Stimulated activated CD4-positive, alpha-beta T cell treated with anti-CD3 and anti-CD28 coated beads, TNF-alpha, amount 100 ng/mL, for 4 hours (primary cell): ENCODE data around the gene ZFP92.
"Not testable (repeated sequence)": the region's sequence is repeated elsewhere in the genome, so short reads cannot be mapped to it uniquely, and the experiment has no call there.

Experiments used
- DNase-seq, 3 experiments: peaks; one replicate each; pipeline ENCODE4 v3.0.0-alpha.2; 2020; ENCODE audit warnings: low read depth in 3 of 3

The ZFP92 gene

GRCh38 chrX:153411255-153411987 is at the start of gene ZFP92:
Gene ZFP92 (plus strand): TSS chrX:153411472. CDS start chrX:153418323, 6,851 bp downstream.
- DNase-seq, result peak; percentile 5 to 21 (median 11)

GRCh38 chrX:153361781-153362397 is 49.4 kb upstream of the ZFP92 start:
- DNase-seq, result no peak

- no peak for DNase-seq
Observed at GRCh38 chrX:153365670-153366069, 45.6 kb upstream of the ZFP92 start.

GRCh38 chrX:153366119-153366518 is 45.2 kb upstream of the ZFP92 start:
- no peak for DNase-seq

- DNase-seq, result no peak
Observed at GRCh38 chrX:153366878-153367538, 44.3 kb upstream of the ZFP92 start.

- DNase-seq, result no peak
Observed at GRCh38 chrX:153370293-153371055, 40.8 kb upstream of the ZFP92 start.

- DNase-seq, result no peak
Observed at GRCh38 chrX:153371256-153371655, 40.0 kb upstream of the ZFP92 start.

- DNase-seq, result no peak
Observed at GRCh38 chrX:153372949-153373348, 38.3 kb upstream of the ZFP92 start.

- DNase-seq, result no peak
Observed at GRCh38 chrX:153374426-153374825, 36.8 kb upstream of the ZFP92 start.

GRCh38 chrX:153375571-153375970 is 35.7 kb upstream of the ZFP92 start:
- DNase-seq, result no peak

GRCh38 chrX:153377727-153378126 is 33.5 kb upstream of the ZFP92 start:
- DNase-seq, result no peak

GRCh38 chrX:153378607-153379006 is 32.7 kb upstream of the ZFP92 start:
- no peak for DNase-seq

GRCh38 chrX:153379508-153379907 is 31.8 kb upstream of the ZFP92 start:
- no peak for DNase-seq

- DNase-seq, result no peak
Observed at GRCh38 chrX:153379971-153380581, 31.2 kb upstream of the ZFP92 start.

GRCh38 chrX:153380691-153381090 is 30.6 kb upstream of the ZFP92 start:
- no peak for DNase-seq

- no peak for DNase-seq
Observed at GRCh38 chrX:153381684-153382532, 29.4 kb upstream of the ZFP92 start.

GRCh38 chrX:153382563-153383482 is 28.4 kb upstream of the ZFP92 start:
- no peak for DNase-seq

- DNase-seq, result no peak
Observed at GRCh38 chrX:153384390-153384789, 26.9 kb upstream of the ZFP92 start.

GRCh38 chrX:153384973-153385372 is 26.3 kb upstream of the ZFP92 start:
- not testable (repeated sequence) for DNase-seq

- no peak for DNase-seq
Observed at GRCh38 chrX:153386097-153386496, 25.2 kb upstream of the ZFP92 start.
